ACHN (cell line): ENCODE measurements around the gene COL9A3.

Source experiments
- DNase-seq: peaks from one replicate; pipeline ENCODE4 v3.0.0-alpha.2; 2015
- in situ Hi-C: cut with HindIII; loops from 2 replicates; pipeline ENCODE4 v1.10.0; 2017; ENCODE audit warnings: low sequenced_read_pairs, low pct_ligation_motif_present, low pct_unique_long_range_greater_than_20kb

Gene COL9A3

GRCh38 chr20:62793757-62794006 is 23.2 kb upstream of the COL9A3 start:
- no peak for DNase-seq
- in situ Hi-C loops, result no loop called here

GRCh38 chr20:62794007-62794724 is 22.7 kb upstream of the COL9A3 start:
- DNase-seq, result peak; percentile 91
- in situ Hi-C loops, result no loop called here

- in situ Hi-C loops, result no loop called here
- DNase-seq, result peak; percentile 53
Observed at GRCh38 chr20:62795023-62795761, 21.7 kb upstream of the COL9A3 start.

GRCh38 chr20:62796699-62797491 is 20.0 kb upstream of the COL9A3 start:
- in situ Hi-C loops, result no loop called here
- DNase-seq, result no peak

GRCh38 chr20:62797671-62798532 is 18.9 kb upstream of the COL9A3 start:
- in situ Hi-C loops, result no loop called here
- DNase-seq, result no peak

- in situ Hi-C loops, result no loop called here
Observed at GRCh38 chr20:62799036-62799435, 17.8 kb upstream of the COL9A3 start.

GRCh38 chr20:62799459-62799858 is 17.4 kb upstream of the COL9A3 start:
- in situ Hi-C loops, result no loop called here
- no peak for DNase-seq

More at GRCh38 chr20:62799036-62799435, 17.8 kb upstream of the COL9A3 start:
- no peak for DNase-seq

GRCh38 chr20:62799873-62800272 is 17.0 kb upstream of the COL9A3 start:
- no peak for DNase-seq
- in situ Hi-C loops, result no loop called here

- no peak for DNase-seq
- in situ Hi-C loops, result no loop called here
Observed at GRCh38 chr20:62800314-62801259, 16.3 kb upstream of the COL9A3 start.

GRCh38 chr20:62801284-62802010 is 15.4 kb upstream of the COL9A3 start:
- in situ Hi-C loops, result no loop called here

GRCh38 chr20:62802026-62802712 is 14.7 kb upstream of the COL9A3 start:
- in situ Hi-C loops, result no loop called here

More at GRCh38 chr20:62801284-62802010, 15.4 kb upstream of the COL9A3 start:
- no peak for DNase-seq

GRCh38 chr20:62804021-62804626 is 12.7 kb upstream of the COL9A3 start:
- in situ Hi-C loops, result no loop called here
- no peak for DNase-seq

More at GRCh38 chr20:62802026-62802712, 14.7 kb upstream of the COL9A3 start:
- no peak for DNase-seq

GRCh38 chr20:62804627-62805154 is 12.2 kb upstream of the COL9A3 start, which contains the start of gene OGFR:
Gene OGFR, plus strand, starts transcription at chr20:62804835. Its CDS starts 25 bp downstream, at chr20:62804860.
- in situ Hi-C loops, result no loop called here
- DNase-seq, result peak; percentile 59

- in situ Hi-C loops, result no loop called here
- DNase-seq, result peak; percentile 36
Observed at GRCh38 chr20:62805155-62805710, 11.6 kb upstream of the COL9A3 start.

- no peak for DNase-seq
- in situ Hi-C loops, result no loop called here
Observed at GRCh38 chr20:62805711-62806382, 11.0 kb upstream of the COL9A3 start.
